Measurements from ENCODE around the gene GPR156.

Gene GPR156

GRCh38 chr3:120265989-120266388 is 19.0 kb downstream of the GPR156 start:
- H3K9me3 ChIP-seq (ENCODE audit: insufficient read depth, low read length): no peaks in the 10 kb centered on the region
- no peaks in the 10 kb centered on the region for H3K36me3 ChIP-seq (ENCODE audit: low read length)
- H3F3A ChIP-seq (ENCODE audit: insufficient read depth): no peaks in the 10 kb centered on the region
- no peaks in the 10 kb centered on the region for H4K20me1 ChIP-seq (ENCODE audit: low read depth, low read length)
- H3K27me3 ChIP-seq (ENCODE audit: low read length): no peaks in the 10 kb centered on the region; the same call in 1 of the 2 replicates
- no peaks in the 10 kb centered on the region for H3K9me2 ChIP-seq (replicated peaks; ENCODE audit: insufficient read depth, low read length)
- H3K4me2 ChIP-seq (ENCODE audit: low read depth, low read length, poor library complexity, severe bottlenecking): no peak overlapping the region
- H3K4me3 ChIP-seq (ENCODE audit: insufficient read depth, low read length, poor library complexity, severe bottlenecking): no peak overlapping the region
- TF ChIP-seq EZH2phosphoT487 (conservative IDR thresholded peaks at IDR 0.05; ENCODE audit: low read length): no peak
- no peak for TF ChIP-seq CTCF (IDR thresholded peaks at IDR 0.05; ENCODE audit: insufficient read depth, low read length, poor library complexity, severe bottlenecking)
- H2AFZ ChIP-seq (ENCODE audit: low read depth, low read length, severe bottlenecking): no peak overlapping the region
- no peaks in the 10 kb centered on the region for H3K79me2 ChIP-seq (ENCODE audit: insufficient read depth, low read length)
- H3K27ac ChIP-seq (ENCODE audit: low read depth, low read length): no peak overlapping the region
- no peak overlapping the region for H3K9ac ChIP-seq (ENCODE audit: low read length)

GRCh38 chr3:120264963-120265362 is 20.1 kb downstream of the GPR156 start:
- Histone ChIP-seq H3K9me2 (replicated peaks; ENCODE audit: insufficient read depth, low read length) (no peaks in the 10 kb centered on the region), H3K4me3 (ENCODE audit: insufficient read depth, low read length, poor library complexity, severe bottlenecking) (no peak overlapping the region), H2AFZ (ENCODE audit: low read depth, low read length, severe bottlenecking) (no peak overlapping the region), H3F3A (ENCODE audit: insufficient read depth) (no peaks in the 10 kb centered on the region), H3K9ac (ENCODE audit: low read length) (no peak overlapping the region), H3K27me3 (ENCODE audit: low read length) (no peaks in the 10 kb centered on the region; the same call in 1 of the 2 replicates), H3K4me2 (ENCODE audit: low read depth, low read length, poor library complexity, severe bottlenecking) (no peak overlapping the region), H3K9me3 (ENCODE audit: insufficient read depth, low read length) (no peaks in the 10 kb centered on the region), H3K36me3 (ENCODE audit: low read length) (no peaks in the 10 kb centered on the region), H3K79me2 (ENCODE audit: insufficient read depth, low read length) (no peaks in the 10 kb centered on the region), H4K20me1 (ENCODE audit: low read depth, low read length) (no peaks in the 10 kb centered on the region), H3K27ac (ENCODE audit: low read depth, low read length) (no peak overlapping the region)
- TF ChIP-seq EZH2phosphoT487 (conservative IDR thresholded peaks at IDR 0.05; ENCODE audit: low read length): no peak
- no peak for TF ChIP-seq CTCF (IDR thresholded peaks at IDR 0.05; ENCODE audit: insufficient read depth, low read length, poor library complexity, severe bottlenecking)

- Histone ChIP-seq H3K79me2 (ENCODE audit: insufficient read depth, low read length) (no peaks in the 10 kb centered on the region), H4K20me1 (ENCODE audit: low read depth, low read length) (no peaks in the 10 kb centered on the region), H3K27ac (ENCODE audit: low read depth, low read length) (no peak overlapping the region), H3K36me3 (ENCODE audit: low read length) (no peaks in the 10 kb centered on the region), H3F3A (ENCODE audit: insufficient read depth) (no peaks in the 10 kb centered on the region), H3K27me3 (ENCODE audit: low read length) (no peaks in the 10 kb centered on the region), H2AFZ (ENCODE audit: low read depth, low read length, severe bottlenecking) (no peak overlapping the region), H3K9me3 (ENCODE audit: insufficient read depth, low read length) (no peaks in the 10 kb centered on the region), H3K9me2 (replicated peaks; ENCODE audit: insufficient read depth, low read length) (no peaks in the 10 kb centered on the region), H3K4me3 (ENCODE audit: insufficient read depth, low read length, poor library complexity, severe bottlenecking) (no peak overlapping the region), H3K4me2 (ENCODE audit: low read depth, low read length, poor library complexity, severe bottlenecking) (no peak overlapping the region), H3K9ac (ENCODE audit: low read length) (no peak overlapping the region)
- TF ChIP-seq CTCF (IDR thresholded peaks at IDR 0.05; ENCODE audit: insufficient read depth, low read length, poor library complexity, severe bottlenecking) (no peak), EZH2phosphoT487 (conservative IDR thresholded peaks at IDR 0.05; ENCODE audit: low read length) (no peak)
Measured at GRCh38 chr3:120263792-120264191, 21.2 kb downstream of the GPR156 start.
